ENCODE measurements around the gene CREBZF. TPM values are rescaled to one million over a fixed set of nuclear protein-coding genes. Genes with fewer than 3 reads are reported as not detected.

The CREBZF gene, protein sequence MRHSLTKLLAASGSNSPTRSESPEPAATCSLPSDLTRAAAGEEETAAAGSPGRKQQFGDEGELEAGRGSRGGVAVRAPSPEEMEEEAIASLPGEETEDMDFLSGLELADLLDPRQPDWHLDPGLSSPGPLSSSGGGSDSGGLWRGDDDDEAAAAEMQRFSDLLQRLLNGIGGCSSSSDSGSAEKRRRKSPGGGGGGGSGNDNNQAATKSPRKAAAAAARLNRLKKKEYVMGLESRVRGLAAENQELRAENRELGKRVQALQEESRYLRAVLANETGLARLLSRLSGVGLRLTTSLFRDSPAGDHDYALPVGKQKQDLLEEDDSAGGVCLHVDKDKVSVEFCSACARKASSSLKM
- total RNA-seq = 78.3 TPM

DNA sequence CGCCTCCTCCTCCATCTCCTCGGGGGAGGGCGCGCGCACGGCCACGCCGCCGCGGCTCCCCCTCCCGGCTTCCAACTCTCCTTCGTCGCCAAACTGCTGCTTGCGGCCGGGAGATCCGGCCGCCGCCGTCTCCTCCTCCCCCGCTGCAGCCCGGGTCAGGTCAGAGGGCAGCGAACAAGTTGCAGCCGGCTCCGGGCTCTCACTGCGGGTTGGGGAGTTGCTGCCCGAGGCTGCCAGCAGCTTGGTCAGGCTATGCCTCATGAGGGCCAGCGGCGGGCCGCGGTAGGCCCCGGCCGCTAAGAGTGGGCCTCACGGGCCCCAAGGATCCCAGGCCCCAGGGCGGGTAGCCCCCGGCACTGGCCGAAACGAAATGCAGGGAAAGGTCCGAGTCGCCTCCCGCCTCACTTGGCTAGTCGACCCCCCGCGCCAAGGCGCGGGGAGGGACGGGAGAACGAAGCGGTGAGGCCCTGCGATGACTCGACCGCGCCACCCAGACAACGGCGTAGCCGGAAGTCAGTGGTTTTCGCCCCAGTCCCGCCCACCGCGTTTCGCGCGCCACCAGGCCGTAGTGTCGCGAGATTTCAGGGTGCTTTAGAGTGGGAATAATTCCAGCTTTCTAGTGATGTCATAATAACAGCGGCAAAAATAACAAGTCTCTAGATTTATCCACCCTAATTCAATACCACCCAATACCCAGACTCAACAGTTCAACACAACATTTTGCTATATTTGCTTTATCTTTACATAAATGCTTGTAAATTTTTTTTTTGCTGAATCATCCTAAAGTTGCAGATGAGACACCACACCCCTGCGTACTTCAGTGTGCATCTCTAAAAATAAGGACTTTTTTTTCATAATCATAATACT lies at the start of gene CREBZF:
TSS of gene CREBZF (minus strand) at position 515 of the 867 bp plus-strand sequence. CDS start at position 261, 254 bp downstream.
- FAIRE-seq = no peak
- DNase-seq (ENCODE audit: low spot score in 2 of 2) = peak; percentile 90 to 91

DNA sequence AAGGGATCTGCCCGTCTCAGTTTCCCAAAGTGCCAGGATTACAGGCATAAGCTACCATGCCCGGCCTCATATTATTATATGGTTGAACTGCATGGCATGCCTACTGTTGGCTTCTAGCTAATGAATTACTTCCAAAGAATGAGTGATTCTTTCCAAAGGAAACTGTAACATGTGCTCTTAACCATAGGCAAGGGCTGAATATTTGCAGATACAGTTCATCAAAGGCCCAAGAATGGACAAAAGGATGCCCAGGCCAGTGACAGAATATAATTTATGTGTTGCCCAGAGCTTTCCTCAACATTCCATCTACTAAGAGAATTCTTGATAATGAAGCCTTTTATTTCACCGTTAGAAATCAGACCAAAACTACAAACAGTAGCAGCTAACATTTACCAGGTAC lies 48.0 kb upstream of the CREBZF start:
- DNase-seq (ENCODE audit: low spot score in 2 of 2) = no peak
- FAIRE-seq = no peak

DNA sequence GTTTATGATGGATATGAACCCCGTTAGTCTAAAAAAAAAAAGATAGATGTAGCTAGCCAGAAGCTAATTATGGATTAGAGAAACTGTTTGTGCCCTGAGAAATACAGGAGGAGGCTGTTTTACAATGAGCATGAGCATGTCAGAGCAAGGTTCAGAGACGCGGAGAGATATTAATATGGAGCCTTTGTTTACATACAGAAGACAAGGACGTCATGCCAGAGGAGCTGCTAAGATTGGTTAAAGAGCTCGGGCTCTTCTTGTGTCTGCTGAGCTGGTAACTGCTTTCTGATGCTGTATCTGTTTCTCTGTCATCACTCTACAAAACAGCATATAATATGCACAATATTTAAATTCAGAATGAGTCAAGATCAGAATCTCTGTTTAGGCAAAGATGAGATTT lies 46.0 kb upstream of the CREBZF start:
- DNase-seq (ENCODE audit: low spot score in 2 of 2) = no peak
- no peak for FAIRE-seq

DNA sequence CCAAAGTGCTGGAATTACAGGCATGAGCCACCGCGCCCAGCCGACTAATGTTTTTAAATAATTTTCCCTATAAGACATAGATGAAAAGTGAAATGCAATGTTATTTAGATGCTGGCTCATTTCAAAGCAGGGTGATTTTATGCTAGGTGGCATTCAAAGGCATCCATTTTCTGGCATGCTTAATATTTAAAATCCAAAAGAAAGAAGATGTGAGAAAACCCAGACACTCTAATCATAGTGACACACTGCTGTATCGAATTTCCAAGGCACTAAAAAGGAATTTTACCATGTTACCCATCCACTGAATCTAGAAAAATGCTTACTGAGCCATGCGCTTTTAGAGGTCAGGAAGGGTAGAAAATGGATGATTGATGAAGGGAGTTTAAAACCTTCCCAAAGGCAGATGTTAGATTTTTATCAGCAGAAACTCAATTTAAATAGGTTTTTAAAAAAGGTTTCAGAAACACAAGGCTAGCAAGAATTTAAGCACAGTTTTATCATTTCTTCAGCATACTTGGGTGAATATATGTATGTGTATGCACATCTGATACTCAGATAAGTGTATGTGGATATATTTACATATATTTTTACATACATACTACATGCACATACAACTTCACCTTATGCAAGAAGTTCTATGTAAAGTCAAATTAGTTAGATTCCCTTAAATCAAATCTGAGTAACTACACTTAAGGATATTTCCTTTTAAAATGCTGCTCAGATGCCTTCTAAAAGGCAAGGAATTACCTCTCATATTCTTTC lies 45.2 kb upstream of the CREBZF start:
- DNase-seq (ENCODE audit: low spot score in 2 of 2) (no peak), FAIRE-seq (no peak)

DNA sequence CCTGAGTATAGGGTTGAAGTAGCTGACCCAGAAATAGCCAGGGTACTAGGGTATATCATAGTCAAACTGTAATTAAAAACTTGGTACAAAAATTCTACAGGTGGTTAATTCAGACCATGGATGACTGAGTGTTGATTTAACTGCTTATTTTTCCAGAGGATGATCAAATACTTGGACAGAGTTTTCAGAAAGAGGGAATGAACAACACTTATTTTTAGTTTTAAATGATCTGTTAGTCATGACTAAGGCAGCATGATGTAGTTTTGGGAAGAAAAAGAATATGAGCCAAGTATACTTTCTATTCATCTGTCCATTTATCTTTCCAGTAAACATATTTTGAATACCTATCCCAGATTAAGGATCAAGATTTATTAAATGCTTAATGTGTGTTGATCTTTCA lies 40.9 kb upstream of the CREBZF start:
- DNase-seq (ENCODE audit: low spot score in 2 of 2) (no peak), FAIRE-seq (no peak)

DNA sequence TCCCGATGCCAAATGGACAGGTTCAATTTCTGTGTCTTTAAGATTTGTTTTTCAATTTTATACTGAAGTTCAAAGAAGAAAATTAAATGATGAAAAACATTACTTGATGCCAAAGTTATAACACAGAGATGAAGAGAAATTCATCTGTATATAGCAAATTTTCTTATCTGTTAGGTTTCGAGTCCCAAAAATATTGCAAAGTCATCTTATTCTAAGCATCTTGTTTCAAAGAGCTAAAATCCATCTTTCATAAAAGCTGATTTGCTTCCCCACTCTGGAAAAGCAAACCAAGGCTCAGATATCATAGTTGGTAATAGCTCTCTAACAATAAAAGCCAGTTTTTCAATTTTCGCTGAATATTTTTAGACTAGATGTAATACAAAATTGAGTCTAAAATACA lies 40.0 kb upstream of the CREBZF start:
- FAIRE-seq (no peak), DNase-seq (ENCODE audit: low spot score in 2 of 2) (no peak)

DNA sequence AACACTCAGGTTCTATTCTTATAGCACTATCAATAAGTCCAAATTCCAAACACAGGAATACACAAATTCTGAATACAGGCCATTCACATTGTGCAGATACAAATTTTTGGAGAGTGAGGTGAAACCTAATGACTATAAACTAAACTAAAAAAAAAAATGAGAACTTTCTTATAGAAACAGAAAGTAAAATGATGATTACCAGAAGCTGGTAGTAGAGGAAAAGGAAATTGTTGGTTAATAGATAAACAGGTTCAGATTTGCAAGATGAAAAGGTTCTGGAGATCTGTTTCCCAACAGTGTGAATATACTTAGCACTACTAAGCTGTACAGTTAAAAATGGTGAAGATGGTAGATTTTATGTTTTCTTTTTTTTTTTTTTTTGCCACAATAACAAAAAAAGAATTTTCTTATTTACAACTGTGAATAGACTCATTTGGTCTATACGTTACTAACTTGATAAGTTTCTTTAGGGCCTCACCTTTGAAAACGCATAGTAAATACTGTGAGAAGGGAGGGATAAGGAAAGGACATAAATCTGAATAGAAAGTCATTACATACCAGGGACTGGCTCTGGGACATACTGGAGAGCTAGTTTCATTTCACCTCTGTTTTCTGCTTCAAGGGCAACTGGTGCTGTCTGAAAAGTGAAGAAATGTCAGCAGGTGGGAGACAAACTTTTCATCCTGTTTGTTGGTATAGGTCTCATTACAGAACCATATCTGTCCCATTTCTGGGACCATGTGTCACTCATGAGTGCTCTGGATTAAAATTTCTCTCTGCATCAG lies 35.2 kb upstream of the CREBZF start:
- FAIRE-seq (no peak), DNase-seq (ENCODE audit: low spot score in 2 of 2) (no peak)

DNA sequence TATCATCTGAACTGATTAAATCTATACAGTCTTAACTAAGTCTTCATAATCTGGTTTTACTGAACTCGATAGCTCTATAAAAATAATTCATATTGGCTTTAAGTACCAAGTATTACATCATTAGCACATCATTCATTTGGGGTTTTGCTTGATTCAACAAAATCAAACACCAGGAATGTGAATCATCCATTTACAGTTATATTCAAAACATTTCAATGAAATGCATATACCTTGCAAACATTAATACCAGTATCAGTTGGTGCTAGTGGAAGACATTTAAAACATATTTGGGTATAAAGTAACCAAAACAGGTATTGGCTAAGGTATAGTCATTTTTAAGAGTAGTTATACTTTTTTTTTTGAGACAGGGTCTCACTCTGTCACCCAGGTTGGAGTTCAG lies 33.3 kb upstream of the CREBZF start:
- no peak for FAIRE-seq
- no peak for DNase-seq (ENCODE audit: low spot score in 2 of 2)

DNA sequence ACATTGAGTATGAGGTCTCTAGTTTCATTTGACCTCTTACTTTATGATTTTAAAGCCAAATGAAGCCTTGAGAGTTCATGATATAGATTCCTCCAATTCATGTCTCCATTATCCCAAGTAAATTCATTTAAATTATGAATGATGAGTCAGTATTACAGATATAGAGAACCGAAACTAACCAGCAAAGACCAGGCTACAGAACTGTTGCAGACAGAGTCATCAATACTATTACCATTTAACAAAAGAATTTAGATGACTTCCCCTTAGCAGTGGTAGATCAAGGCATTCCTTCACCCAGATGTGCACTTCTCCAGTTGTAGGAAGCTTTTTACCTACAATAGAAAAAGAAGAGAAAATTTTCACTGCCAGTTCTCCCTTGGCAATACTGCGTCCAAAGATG lies 32.8 kb upstream of the CREBZF start:
- DNase-seq (ENCODE audit: low spot score in 2 of 2) (no peak), FAIRE-seq (no peak)

DNA sequence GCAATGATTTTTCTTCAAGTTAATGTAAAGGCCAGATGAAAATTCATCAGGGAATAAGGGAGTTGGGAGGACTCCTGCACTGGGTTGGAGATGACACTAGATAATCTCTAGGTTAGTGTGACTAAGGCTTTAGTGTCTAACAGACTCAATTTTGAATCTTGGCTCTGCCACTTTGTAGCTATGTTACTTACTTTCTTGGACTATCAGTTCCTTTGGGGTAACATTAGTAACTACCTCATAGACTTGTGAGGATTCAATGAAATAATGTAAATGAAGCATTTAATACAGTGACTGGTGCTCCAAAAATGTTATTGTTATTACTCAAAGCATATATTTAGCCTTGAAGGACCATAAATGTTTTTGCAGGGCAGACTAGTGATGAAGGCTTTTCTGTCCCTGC lies 30.6 kb upstream of the CREBZF start:
- FAIRE-seq (no peak), DNase-seq (ENCODE audit: low spot score in 2 of 2) (no peak)

DNA sequence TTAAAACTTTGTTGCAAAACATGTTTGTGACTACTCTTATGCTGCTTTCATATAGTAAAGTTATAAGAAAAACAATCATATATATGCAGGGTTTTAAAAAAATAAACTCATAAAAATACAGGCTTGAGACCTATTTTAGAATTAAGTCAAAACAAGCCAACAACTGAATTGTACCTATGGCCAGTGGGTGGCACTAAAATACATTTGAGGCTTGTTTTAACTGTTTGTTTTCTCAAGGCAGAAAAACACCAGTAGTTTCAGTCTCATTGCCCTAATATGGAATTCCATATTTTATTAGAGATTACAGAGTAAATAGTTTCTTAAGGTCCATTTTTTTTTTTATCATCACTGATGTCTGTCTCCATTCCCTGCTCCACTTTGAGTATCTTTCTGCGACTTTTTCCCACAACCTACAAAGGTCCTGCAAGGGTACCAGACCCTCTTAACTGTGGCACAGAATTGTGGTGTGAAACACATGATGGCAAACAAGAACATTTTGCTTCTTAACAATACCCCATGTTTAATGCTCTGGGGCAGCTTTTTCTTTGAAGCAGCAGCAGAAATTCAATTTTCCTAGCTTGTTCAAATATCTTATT lies 29.6 kb upstream of the CREBZF start:
- DNase-seq (ENCODE audit: low spot score in 2 of 2) = peak in 1 of 2 donors; percentile 24
- FAIRE-seq = peak; percentile 83

DNA sequence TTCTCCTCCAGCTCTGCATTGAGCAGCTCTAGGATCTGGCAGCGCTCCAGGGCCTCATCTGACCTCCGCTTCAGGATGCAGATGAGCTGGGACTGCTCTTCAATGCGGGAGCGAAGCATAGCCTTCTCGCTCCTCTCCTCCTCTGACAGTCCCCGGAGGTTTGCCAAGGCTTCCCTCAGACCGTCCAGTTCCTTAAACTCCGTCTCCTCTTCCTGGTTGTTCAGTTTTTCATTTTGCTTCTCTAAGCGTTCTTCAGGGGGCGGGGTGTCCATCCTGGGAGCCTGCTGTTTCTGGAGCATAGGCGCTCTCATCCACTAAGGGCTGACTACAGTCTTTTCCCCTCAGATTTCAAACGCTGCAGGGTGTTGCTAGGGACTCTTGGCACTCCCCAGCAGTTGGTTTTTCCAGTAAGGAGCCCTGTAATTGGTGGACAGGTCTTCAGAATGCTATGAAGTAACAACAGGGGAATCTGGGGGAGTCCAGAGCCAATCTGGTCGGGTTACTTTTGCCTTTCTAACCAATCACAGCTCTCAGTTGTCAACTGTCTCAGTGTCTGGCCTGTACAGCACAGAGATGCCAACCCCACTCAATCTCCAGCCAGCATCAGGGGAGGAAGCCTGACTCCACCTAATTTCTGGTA lies 21.0 kb upstream of the CREBZF start, which contains the start of gene CCDC89:
TSS of gene CCDC89 (minus strand) at position 376 of the 640 bp plus-strand sequence. CDS start at position 311, 65 bp downstream.
- no peak for FAIRE-seq
- peak; percentile 59 to 73 for DNase-seq (ENCODE audit: low spot score in 2 of 2)

DNA sequence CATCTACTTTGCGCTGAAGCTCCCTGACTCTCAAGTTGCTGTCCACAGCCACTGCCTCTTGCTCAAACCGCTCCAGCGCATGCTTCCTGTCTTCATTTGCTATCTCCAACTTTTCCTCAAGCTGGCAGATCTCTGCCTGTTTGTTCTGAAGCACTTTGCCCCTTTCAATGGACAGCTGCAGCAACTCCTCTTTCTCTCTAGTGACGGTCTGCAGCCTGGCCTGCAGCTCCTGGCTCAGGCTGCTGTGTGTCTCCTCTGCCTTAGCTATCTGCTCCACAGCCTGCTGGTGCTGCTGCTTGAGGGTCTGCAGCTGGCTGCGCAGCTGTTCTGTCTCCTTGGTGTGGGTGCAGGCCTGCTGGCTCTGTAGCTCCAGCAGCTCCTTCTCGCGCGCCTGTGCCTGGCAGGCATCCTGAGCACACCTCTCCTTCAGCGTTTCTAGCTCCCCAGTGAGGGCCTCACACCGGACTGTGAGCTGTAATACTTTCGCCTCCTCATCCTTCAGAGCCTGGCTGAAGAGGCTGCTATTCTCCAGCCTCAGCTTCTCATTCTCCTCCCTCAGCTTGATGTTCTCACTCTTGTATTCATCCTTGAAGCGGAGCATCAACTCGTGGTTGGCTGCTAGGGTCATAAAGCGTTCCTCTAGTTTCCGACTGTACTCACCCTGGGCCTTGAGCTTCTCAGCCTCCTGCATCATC lies 20.3 kb upstream of the CREBZF start:
- FAIRE-seq = no peak
- no peak for DNase-seq (ENCODE audit: low spot score in 2 of 2)

DNA sequence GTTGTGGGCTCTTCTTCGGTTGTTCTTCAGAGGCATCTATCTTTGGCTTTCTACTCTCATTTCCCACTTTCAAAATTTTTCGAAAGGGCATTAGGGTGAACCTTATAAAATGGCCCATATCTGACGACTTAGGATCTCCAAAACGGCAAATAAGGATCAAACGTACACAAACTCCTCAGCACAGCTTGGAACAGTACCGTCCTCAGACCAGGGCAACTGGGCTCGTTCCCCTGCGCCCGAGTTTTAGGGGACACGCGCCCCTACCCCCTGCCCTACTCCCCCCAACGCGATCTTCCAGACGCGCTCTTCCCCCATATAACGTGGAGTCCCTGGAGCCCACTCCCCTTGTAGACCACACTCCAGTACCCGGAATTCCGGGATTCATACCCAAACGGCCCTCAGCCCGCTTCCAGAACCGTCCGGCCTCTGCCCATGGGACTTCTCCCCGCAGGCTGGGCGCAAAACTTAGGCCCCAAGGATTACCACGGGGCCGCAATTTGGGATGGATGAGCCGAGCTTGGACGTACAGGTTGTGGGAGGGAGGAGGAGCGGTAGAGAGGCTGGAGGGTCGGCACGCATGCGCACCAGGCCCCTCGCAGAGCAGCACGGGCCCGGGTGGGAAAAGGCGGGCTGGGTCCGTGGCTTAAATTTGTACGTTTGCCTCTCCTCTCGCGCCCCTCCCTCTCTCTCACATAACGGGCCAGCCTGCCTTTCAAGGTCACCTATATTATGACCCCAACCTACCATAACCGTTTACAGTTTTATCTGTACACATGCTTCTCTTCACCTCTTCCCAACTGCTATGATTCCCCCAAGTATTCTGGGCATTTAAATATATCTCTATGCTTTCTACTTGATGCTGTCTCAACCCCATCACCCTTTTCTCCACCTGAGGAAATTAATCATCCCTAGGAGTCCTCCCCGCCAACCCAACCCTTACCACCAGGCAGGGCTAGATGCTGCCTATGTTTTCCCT lies 17.7 kb upstream of the CREBZF start:
- FAIRE-seq = no peak
- peak in 1 of 2 donors; percentile 40 for DNase-seq (ENCODE audit: low spot score in 2 of 2)

DNA sequence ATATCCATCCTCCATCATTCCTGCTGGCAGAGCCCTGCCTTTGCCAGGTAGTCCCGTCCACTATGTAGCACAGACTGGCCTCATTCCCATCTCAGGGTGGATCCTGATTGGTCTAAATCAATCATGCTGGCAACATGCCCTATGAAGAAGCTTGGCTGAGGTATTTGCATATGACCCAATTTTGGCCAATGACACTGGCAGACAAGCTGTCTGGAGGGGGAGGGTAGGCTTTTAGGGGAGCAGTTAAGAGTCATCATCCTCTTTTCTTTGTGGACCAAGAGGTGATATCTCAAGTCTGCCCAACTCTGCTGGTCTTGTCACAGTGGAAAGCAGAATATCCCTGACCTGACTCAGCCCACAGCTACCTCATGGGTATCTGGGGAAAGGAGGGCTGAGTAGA lies 16.0 kb upstream of the CREBZF start:
- FAIRE-seq (no peak), DNase-seq (ENCODE audit: low spot score in 2 of 2) (no peak)

DNA sequence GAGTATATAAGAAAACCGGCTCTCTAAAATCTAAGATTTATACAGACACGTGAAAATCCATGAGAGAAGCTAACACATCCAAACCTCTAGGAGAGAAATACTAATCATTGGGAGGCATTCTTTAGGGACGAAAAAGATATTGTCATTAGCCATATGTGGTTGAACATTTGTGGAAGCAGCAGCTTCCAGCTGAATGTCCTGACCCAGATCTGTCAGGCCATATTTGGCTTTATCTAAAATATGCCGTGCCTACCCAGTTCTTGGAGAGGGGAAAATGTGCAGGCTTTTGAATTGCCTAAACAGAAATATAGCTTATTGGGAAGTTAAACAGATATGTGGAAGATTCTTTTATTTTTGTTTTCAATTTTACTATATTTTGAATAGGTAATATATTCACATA lies 14.6 kb upstream of the CREBZF start:
- FAIRE-seq (no peak), DNase-seq (ENCODE audit: low spot score in 2 of 2) (no peak)

DNA sequence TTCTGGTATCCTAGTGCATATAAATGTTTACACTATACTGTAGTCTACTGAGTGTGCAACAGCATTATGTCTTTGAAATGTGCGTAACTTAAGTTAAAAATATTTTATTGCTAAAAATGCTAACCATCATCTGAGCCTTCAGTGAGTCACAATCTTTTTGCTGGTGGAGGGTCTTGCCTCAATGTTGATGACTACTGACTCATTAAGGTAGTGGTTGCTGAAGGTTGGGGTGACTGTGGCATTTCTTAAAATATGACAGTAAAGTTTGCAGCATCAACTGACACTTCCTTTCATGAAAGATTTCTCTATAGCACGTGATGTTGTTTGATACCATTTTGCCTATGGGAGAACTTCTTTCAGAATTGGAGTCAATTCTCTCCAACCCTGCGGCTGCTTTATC lies 8.5 kb upstream of the CREBZF start:
- no peak for FAIRE-seq
- DNase-seq (ENCODE audit: low spot score in 2 of 2) = no peak
